Neural cell (in vitro differentiated cells): ENCODE results near the gene VPS13C. TPM values are rescaled to one million over a fixed set of nuclear protein-coding genes. Genes with fewer than 3 reads are reported as not detected.

ENCODE experiments used
- H2AFZ ChIP-seq: fragments of 200-600, 300-800 bp; sonication (generic), shearing (Covaris generic); 2 replicates; pipeline ENCODE4 v1.6.0; 2014; ENCODE audit warnings: low read depth, mild to moderate bottlenecking, antibody characterized with exemption, low read length, moderate library complexity
- H3F3A ChIP-seq: fragments of 200-600 bp; shearing (Covaris generic); 2 replicates; pipeline ENCODE4 v1.6.1; 2016; ENCODE audit warnings: mild to moderate bottlenecking, moderate library complexity, mixed read lengths, antibody characterized with exemption, low read length; ENCODE audit not compliant: insufficient read depth, poor library complexity, severe bottlenecking
- H3K27ac ChIP-seq: fragments of 200-600, 300-800 bp; sonication (generic), shearing (Covaris generic); 2 replicates; pipeline ENCODE4 v1.5.1; 2014; ENCODE audit warnings: mild to moderate bottlenecking, low read length, moderate library complexity
- H3K27me3 ChIP-seq: fragments of 300-800, 200-600 bp; sonication (generic), shearing (Covaris generic); 2 replicates; pipeline ENCODE4 v1.6.0; 2014; ENCODE audit warnings: mild to moderate bottlenecking, low read depth, low read length, moderate library complexity; ENCODE audit not compliant: insufficient read depth
- H3K36me3 ChIP-seq: fragments of 300-800, 200-600 bp; sonication (generic), shearing (Covaris generic); 2 replicates; pipeline ENCODE4 v1.5.1; 2014; ENCODE audit warnings: mild to moderate bottlenecking, antibody characterized with exemption, low read length, moderate library complexity; ENCODE audit not compliant: insufficient read depth
- H3K4me2 ChIP-seq: fragments of 300-800, 200-600 bp; sonication (generic), shearing (Covaris generic); 2 replicates; pipeline ENCODE4 v1.6.0; 2014; ENCODE audit warnings: mild to moderate bottlenecking, low read length
- H3K4me3 ChIP-seq: fragments of 300-800, 200-600 bp; sonication (generic), shearing (Covaris generic); 2 replicates; pipeline ENCODE4 v1.5.1; 2014; ENCODE audit warnings: mild to moderate bottlenecking, low read length, moderate library complexity
- H3K79me2 ChIP-seq: fragments of 200-600 bp; shearing (Covaris generic); replicated peaks from 2 replicates; pipeline ENCODE4 v1.6.0; 2014; ENCODE audit warnings: mild to moderate bottlenecking, low read length, moderate library complexity; ENCODE audit not compliant: insufficient read depth
- H3K9ac ChIP-seq: fragments of 300-800, 200-600 bp; sonication (generic), shearing (Covaris generic); 2 replicates; pipeline ENCODE4 v1.6.1; 2016; ENCODE audit warnings: mild to moderate bottlenecking, low read length, mixed read lengths
- H3K9me2 ChIP-seq: fragments of 200-600 bp; shearing (Covaris generic); 2 replicates; pipeline ENCODE4 v1.6.1; 2016; ENCODE audit warnings: mild to moderate bottlenecking, low read length, mixed read lengths; ENCODE audit not compliant: insufficient read depth
- H3K9me3 ChIP-seq: fragments of 200-600, 300-800 bp; sonication (generic), shearing (Covaris generic); 2 replicates; pipeline ENCODE4 v1.6.1; 2016; ENCODE audit warnings: mild to moderate bottlenecking, mixed run types, low read length, moderate library complexity, mixed read lengths
- H4K20me1 ChIP-seq: fragments of 200-600 bp; shearing (Covaris generic); 2 replicates; pipeline ENCODE4 v1.6.1; 2016; ENCODE audit warnings: mild to moderate bottlenecking, mixed run types; ENCODE audit not compliant: insufficient read depth
- CTCF ChIP-seq: fragments of 450-650 bp; IDR thresholded peaks from 2 replicates; pipeline ENCODE4 v1.5.1; 2014; ENCODE audit warnings: antibody characterized with exemption, mild to moderate bottlenecking, moderate library complexity; ENCODE audit not compliant: poor library complexity, severe bottlenecking
- EP300 ChIP-seq: fragments of 450-650 bp; conservative IDR thresholded peaks from 2 replicates; pipeline ENCODE4 v1.6.1; 2014; ENCODE audit warnings: antibody characterized with exemption, mild to moderate bottlenecking, moderate library complexity; ENCODE audit not compliant: poor library complexity, severe bottlenecking
- EZH2 ChIP-seq: fragments of 200-600, 300-800 bp; shearing (Covaris generic), sonication (generic); IDR thresholded peaks from 2 replicates; pipeline ENCODE4 v1.6.1; 2014; ENCODE audit warnings: antibody characterized with exemption, low read length, borderline replicate concordance, mild to moderate bottlenecking; ENCODE audit not compliant: insufficient read depth, poor library complexity, severe bottlenecking
- MXI1 ChIP-seq: fragments of 450-650 bp; conservative IDR thresholded peaks from 2 replicates; pipeline ENCODE4 v1.6.1; 2014; ENCODE audit warnings: antibody characterized with exemption, mild to moderate bottlenecking; ENCODE audit not compliant: poor library complexity, severe bottlenecking
- POLR2AphosphoS5 ChIP-seq: IDR thresholded peaks from 2 replicates; pipeline ENCODE4 v1.6.1; 2012
- RAD21 ChIP-seq: fragments of 450-650 bp; conservative IDR thresholded peaks from 2 replicates; pipeline ENCODE4 v1.6.1; 2014; ENCODE audit warnings: antibody characterized with exemption, mild to moderate bottlenecking, moderate library complexity
- REST ChIP-seq: IDR thresholded peaks from 2 replicates; pipeline ENCODE4 v1.6.1; 2012; ENCODE audit warnings: borderline replicate concordance
- SMC3 ChIP-seq: fragments of 450-650 bp; conservative IDR thresholded peaks from 2 replicates; pipeline ENCODE4 v1.6.1; 2014; ENCODE audit warnings: antibody characterized with exemption, mild to moderate bottlenecking, moderate library complexity; ENCODE audit not compliant: poor library complexity
- TAF1 ChIP-seq: IDR thresholded peaks from 2 replicates; pipeline ENCODE4 v1.6.1; 2012; ENCODE audit warnings: low read depth
- polyA plus RNA-seq: library from polyadenylated mRNA; depleted of rRNA; stranded (reverse); fragments of >200 nt; gene quantifications from 2 replicates; pipeline ENCODE4 v1.2.3, GENCODE V29; 2014

The VPS13C gene
- polyA plus RNA-seq, 1 donor from 2014 or later = 92.6 TPM

- TF ChIP-seq EZH2 = no peak
- no peak for TF ChIP-seq CTCF
- no peaks in the 10 kb centered on the region for H3K9me3 ChIP-seq
- H3F3A ChIP-seq = peaks cover 3% of the 10 kb centered on the region
- H3K9ac ChIP-seq = no peak overlapping the region
- no peak overlapping the region for H3K27ac ChIP-seq
- peaks cover 60% of the 10 kb centered on the region for H3K27me3 ChIP-seq
- no peak overlapping the region for H3K4me3 ChIP-seq
- H2AFZ ChIP-seq = no peak overlapping the region
- H3K79me2 ChIP-seq = no peaks in the 10 kb centered on the region
- no peaks in the 10 kb centered on the region for H3K36me3 ChIP-seq
- no peak overlapping the region for H3K4me2 ChIP-seq
- H4K20me1 ChIP-seq = no peaks in the 10 kb centered on the region
- no peaks in the 10 kb centered on the region for H3K9me2 ChIP-seq
These were observed 9.3 kb upstream of the VPS13C start for GRCh38 chr15:62069551-62069950.

DNA sequence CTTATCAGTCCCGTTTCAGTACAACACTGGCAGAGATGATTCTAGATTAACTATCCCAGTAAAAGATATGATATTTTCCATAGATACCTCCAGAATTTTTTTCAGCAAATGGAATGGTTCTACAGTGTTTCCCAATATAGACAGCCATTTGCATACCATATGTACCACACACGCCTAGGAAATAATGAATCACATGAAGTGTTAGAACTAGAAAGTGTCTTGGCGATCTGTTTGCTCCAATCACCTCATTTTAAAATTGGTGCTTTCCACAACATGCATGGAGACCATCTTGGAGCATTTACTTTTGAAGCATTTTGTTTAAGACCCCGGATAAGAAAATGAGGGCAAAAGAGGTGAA lies 8.5 kb upstream of the VPS13C start:
- Histone ChIP-seq H3K9me3 (no peaks in the 10 kb centered on the region), H3K27me3 (peaks cover 67% of the 10 kb centered on the region), H3K36me3 (no peaks in the 10 kb centered on the region), H3K27ac (no peak overlapping the region), H4K20me1 (no peaks in the 10 kb centered on the region), H2AFZ (no peak overlapping the region), H3K9ac (no peak overlapping the region), H3K4me2 (no peak overlapping the region), H3K4me3 (peak overlapping the region; percentile 57), H3K9me2 (no peaks in the 10 kb centered on the region), H3K79me2 (no peaks in the 10 kb centered on the region), H3F3A (peaks cover 3% of the 10 kb centered on the region)
- TF ChIP-seq EZH2 (no peak), CTCF (no peak), SMC3 (no peak), POLR2AphosphoS5 (no peak), MXI1 (no peak), TAF1 (no peak), EP300 (no peak), RAD21 (no peak), REST (no peak)
